Measurements from ENCODE around the gene C11orf42. TPM values are rescaled to one million over a fixed set of nuclear protein-coding genes. Genes with fewer than 3 reads are reported as not detected.

C11orf42 gene, protein sequence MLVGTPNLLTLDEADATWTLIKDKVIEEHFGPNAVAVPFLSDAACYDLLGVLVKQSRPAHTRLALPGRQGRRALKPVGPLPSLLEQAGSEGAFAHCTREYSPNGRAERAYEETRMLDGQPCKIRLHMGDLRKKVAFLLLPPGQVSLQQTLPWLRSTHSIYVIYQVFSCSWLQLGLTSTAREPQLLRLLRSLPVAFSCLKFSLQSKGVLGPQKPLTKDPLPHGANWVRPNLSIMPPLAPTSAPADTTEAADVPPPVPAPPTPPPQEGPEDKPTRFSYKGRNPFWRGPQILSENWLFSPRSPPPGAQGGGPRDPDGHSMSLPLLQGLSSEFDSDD
- not detected for total RNA-seq

DNA sequence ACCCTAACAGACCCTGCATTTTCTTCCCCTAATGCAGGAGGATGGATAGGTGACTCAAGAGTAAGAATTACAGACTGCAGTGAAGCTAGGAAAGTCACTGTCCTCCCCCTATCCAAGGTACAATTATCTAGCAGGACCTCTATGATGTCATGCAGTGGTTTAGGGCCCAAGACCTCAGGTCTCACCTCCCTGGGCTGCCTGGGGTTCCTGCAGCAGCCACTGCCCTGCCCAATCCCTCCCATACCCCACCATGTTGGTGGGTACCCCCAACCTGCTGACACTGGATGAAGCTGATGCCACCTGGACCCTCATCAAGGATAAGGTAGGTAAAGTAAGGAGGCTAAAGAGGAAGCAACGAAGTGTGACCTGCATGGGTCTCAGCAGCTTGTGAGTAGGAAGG, at the start of gene C11orf42:
Gene C11orf42 (plus strand): TSS at position 192 of the 400 bp plus-strand sequence. CDS start 59 bp downstream, at position 251.
- H3K4me3 Mint-ChIP-seq = no peak within 1 kb of the TSS
- ATAC-seq (no peak), DNase-seq (no peak)
- peaks cover 41% of the 10 kb centered on the region for H3K36me3 Mint-ChIP-seq (ENCODE audit: insufficient read depth)
- no peaks in the 10 kb centered on the region for H3K9me3 Mint-ChIP-seq
- H3K4me1 Mint-ChIP-seq (ENCODE audit: low read depth) = peaks cover 38% of the 10 kb centered on the region
- H3K27me3 Mint-ChIP-seq (ENCODE audit: low read depth) = no peaks in the 10 kb centered on the region

DNA sequence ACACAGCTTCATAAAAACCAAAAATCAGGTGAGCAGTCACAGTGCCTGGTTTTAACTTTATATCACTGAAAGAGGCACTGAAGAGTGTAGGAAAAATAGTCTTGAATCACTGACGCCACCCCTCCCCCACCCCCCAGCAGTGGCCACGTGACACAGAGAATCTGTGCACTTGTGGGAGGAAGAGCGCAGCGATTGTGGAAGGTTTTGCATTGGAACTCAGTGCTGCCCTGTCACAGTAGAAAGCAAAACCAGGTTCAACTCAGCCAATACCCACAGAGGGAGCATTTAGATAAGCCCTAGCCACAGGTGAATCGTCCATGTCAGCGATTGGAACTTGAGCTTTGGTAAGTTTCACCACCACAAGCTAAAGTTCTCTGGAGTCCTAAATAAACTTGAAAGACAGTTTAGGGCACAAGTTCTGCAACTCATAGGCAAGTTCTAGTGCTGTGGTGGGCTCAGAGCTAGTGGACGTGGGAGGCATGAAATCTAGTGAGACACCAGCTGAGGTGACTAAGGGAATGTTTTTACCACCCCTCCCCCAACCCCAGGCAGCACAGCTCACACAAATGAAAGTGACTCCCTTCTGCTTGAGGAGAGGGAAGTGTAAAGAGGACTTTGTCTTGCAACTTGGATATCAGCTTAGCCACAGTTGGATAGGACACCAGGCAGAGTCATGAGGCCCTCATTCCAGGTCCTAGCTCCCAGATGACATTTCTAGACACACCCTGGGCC, 48.6 kb upstream of the C11orf42 start:
- no peak for ATAC-seq
- Mint-ChIP-seq H3K9me3 (no peaks in the 10 kb centered on the region), H3K4me3 (no peak overlapping the region), H3K36me3 (ENCODE audit: insufficient read depth) (no peaks in the 10 kb centered on the region), H3K27me3 (ENCODE audit: low read depth) (peaks cover 6% of the 10 kb centered on the region), H3K4me1 (ENCODE audit: low read depth) (no peaks in the 10 kb centered on the region)
- no peak for DNase-seq

DNA sequence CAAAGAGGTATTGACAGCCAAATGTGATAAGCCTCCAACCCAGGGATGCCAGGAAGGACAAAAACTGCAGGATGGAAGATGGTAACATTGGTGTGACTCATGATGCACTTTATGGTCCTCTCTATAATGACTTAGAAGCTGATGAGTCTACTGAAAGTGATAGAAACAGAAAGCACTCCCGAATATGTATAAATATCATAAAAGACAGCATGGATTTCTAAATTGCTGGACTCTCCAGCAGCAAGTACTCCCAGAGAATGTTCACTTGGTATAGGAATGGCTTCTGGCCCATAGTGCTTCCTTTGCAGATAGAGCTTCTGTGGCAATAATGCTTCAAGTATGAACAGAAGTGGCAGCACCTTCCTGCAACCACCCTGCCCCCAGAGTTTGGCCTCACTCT, 35.1 kb upstream of the C11orf42 start, which contains the start of gene OR52B2:
Gene OR52B2 (minus strand): TSS at position 101 of the 400 bp plus-strand sequence. CDS start 0 bp downstream, at position 101.
- ATAC-seq = no peak
- no peak for DNase-seq
- Mint-ChIP-seq H3K4me3 (no peak within 1 kb of the TSS), H3K9me3 (peaks cover 3% of the 10 kb centered on the region), H3K36me3 (ENCODE audit: insufficient read depth) (no peaks in the 10 kb centered on the region), H3K27me3 (ENCODE audit: low read depth) (peaks cover 12% of the 10 kb centered on the region), H3K4me1 (ENCODE audit: low read depth) (no peaks in the 10 kb centered on the region)

DNA sequence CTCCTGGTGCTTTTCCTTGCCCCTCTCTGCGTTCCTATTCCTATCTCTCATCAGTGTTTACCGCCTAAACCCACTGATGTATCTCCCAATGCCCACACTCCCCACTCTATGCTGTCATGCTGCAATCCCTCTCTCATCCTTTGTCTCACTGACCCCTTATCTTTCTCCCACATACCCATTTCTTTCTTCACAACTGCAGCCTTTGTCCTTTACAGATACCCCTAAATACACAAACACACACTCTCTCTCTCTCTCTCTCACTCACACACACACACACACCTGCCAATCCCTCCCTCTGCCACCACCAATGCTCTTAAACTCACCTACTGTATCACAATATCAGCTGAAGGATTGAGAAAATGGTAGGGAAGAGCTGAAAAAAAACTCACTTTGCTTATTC, 29.9 kb upstream of the C11orf42 start:
- H3K36me3 Mint-ChIP-seq (ENCODE audit: insufficient read depth) = no peaks in the 10 kb centered on the region
- H3K4me3 Mint-ChIP-seq = no peak overlapping the region
- H3K9me3 Mint-ChIP-seq = peaks cover 4% of the 10 kb centered on the region
- peaks cover 10% of the 10 kb centered on the region for H3K27me3 Mint-ChIP-seq (ENCODE audit: low read depth)
- no peak for DNase-seq
- no peak for ATAC-seq
- peaks cover 5% of the 10 kb centered on the region for H3K4me1 Mint-ChIP-seq (ENCODE audit: low read depth)

DNA sequence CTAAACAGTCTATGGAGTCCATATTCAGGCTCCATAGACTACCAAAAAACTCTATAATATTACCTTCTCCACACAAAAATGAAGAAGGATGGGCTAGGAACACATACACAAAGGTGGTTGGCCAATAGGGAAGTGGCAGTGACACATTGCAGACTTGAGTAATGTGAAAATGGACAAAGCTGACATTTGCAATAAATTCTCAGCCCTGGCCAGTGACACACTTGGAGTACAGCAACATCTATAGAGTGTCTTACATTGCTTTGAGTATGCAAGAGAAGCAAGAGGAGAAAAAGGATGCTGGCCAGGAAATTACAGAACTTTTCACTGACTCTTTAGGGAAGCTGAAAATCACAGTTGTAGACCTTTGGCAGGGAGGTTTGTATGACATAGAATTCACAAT, 13.6 kb upstream of the C11orf42 start:
- H3K36me3 Mint-ChIP-seq (ENCODE audit: insufficient read depth) = no peaks in the 10 kb centered on the region
- DNase-seq = no peak

DNA sequence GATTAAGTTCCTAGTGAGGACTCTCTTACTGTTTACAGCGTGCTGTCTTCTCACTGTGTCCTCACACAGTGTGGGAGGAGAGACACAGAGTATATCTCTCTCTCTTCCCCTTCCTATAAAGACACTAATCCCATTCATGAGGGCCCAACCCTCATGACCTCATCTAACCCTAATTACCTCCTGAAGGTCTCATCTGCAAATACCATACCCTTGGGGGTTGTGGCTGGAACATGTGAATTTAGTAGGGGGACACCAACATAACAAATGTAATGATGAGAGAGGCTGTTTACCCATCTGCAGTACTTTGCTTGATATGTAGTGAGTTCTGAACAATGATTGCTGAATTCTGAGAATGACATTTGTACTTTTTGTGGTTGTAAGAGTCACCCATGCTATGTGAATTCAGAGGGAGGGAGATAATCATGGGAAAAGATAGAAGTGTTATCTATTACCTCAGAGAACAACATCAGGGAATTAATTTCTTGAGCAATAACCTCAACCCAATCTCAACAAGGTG, 11.2 kb upstream of the C11orf42 start:
- Mint-ChIP-seq H3K4me3 (no peak overlapping the region), H3K27me3 (ENCODE audit: low read depth) (peaks cover 2% of the 10 kb centered on the region), H3K4me1 (ENCODE audit: low read depth) (peaks cover 10% of the 10 kb centered on the region), H3K36me3 (ENCODE audit: insufficient read depth) (no peaks in the 10 kb centered on the region), H3K9me3 (no peaks in the 10 kb centered on the region)
- ATAC-seq (peak in 1 of 2 donors; percentile 56), DNase-seq (no peak)

More for the DNA sequence above, 13.6 kb upstream of the C11orf42 start:
- no peaks in the 10 kb centered on the region for H3K9me3 Mint-ChIP-seq
- no peak overlapping the region for H3K4me3 Mint-ChIP-seq
- peaks cover 2% of the 10 kb centered on the region for H3K27me3 Mint-ChIP-seq (ENCODE audit: low read depth)
- no peak for ATAC-seq
- peaks cover 8% of the 10 kb centered on the region for H3K4me1 Mint-ChIP-seq (ENCODE audit: low read depth)

DNA sequence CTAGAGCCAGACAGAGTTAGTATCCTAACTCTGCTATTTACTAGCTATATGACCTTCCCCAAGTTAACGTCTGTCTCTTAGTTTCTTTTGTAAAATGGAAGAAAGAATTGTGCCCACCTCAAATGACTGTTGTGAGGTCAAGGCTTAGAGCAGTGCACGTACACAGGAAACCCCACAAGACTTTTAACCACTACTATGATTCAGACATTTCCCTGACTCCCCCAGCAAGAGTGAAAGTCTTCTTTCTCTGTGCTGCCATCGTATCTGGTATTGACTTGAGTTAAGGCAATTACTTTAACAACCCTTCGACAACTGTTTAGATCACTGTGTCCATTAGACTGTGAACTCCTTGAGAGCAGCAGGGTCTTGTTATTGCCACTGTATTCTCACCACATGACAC, 9.0 kb upstream of the C11orf42 start:
- no peaks in the 10 kb centered on the region for H3K9me3 Mint-ChIP-seq
- peak; percentile 62 to 67 for ATAC-seq
- peaks cover 2% of the 10 kb centered on the region for H3K27me3 Mint-ChIP-seq (ENCODE audit: low read depth)
- H3K36me3 Mint-ChIP-seq (ENCODE audit: insufficient read depth) = no peaks in the 10 kb centered on the region
- no peak for DNase-seq
- no peak overlapping the region for H3K4me3 Mint-ChIP-seq
- H3K4me1 Mint-ChIP-seq (ENCODE audit: low read depth) = peaks cover 18% of the 10 kb centered on the region

DNA sequence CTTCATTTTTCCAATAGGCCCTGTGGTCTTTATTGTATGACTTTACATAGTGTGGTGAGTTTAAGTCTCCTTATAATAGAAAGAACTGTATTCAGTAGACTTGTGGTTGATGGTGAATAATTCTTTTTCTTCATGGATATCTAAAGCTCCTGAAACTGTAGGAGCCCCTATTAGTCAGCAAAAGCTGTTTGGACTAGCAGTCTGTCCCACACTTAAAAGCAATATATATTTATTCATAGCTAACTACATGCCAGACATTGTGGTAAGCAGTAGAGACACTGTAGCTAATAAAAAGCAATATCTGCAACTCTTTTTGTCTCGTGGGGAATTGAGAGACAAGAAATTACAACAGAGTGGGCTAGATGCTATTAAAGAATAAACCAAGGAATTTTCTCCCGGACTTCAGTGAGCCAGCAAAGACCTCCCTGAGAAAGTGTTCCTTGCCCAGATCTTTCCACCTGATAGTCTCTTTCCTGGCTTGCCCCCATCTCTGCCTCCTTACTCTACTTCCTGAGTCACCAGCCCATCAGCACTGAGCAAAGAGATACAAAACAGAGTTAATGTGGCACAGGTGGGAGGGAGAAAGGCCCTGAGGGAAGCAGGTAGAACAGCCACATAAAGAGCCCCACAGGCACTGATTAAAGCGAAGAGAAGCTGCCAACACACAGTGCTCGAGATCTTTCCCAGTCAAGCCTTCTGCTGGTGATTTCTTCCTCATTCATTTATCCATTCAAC, 7.7 kb upstream of the C11orf42 start:
- no peak for ATAC-seq
- no peak for DNase-seq
- Mint-ChIP-seq H3K4me1 (ENCODE audit: low read depth) (peaks cover 24% of the 10 kb centered on the region), H3K36me3 (ENCODE audit: insufficient read depth) (no peaks in the 10 kb centered on the region), H3K4me3 (no peak overlapping the region), H3K9me3 (no peaks in the 10 kb centered on the region), H3K27me3 (ENCODE audit: low read depth) (peaks cover 2% of the 10 kb centered on the region)

DNA sequence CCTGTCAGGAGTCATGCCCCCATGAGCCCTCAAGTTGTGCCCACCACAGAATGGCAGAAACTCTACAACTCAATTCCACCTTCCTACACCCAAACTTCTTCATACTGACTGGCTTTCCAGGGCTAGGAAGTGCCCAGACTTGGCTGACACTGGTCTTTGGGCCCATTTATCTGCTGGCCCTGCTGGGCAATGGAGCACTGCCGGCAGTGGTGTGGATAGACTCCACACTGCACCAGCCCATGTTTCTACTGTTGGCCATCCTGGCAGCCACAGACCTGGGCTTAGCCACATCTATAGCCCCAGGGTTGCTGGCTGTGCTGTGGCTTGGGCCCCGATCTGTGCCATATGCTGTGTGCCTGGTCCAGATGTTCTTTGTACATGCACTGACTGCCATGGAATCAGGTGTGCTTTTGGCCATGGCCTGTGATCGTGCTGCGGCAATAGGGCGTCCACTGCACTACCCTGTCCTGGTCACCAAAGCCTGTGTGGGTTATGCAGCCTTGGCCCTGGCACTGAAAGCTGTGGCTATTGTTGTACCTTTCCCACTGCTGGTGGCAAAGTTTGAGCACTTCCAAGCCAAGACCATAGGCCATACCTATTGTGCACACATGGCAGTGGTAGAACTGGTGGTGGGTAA, 6.1 kb upstream of the C11orf42 start, which contains the start of gene OR52W1:
Gene OR52W1 (plus strand): TSS at position 51 of the 637 bp plus-strand sequence. CDS start 0 bp downstream, at position 51.
- Mint-ChIP-seq H3K27me3 (ENCODE audit: low read depth) (peaks cover 2% of the 10 kb centered on the region), H3K36me3 (ENCODE audit: insufficient read depth) (peaks cover 3% of the 10 kb centered on the region), H3K9me3 (no peaks in the 10 kb centered on the region), H3K4me3 (no peak within 1 kb of the TSS), H3K4me1 (ENCODE audit: low read depth) (peaks cover 40% of the 10 kb centered on the region)
- ATAC-seq (no peak), DNase-seq (no peak)

DNA sequence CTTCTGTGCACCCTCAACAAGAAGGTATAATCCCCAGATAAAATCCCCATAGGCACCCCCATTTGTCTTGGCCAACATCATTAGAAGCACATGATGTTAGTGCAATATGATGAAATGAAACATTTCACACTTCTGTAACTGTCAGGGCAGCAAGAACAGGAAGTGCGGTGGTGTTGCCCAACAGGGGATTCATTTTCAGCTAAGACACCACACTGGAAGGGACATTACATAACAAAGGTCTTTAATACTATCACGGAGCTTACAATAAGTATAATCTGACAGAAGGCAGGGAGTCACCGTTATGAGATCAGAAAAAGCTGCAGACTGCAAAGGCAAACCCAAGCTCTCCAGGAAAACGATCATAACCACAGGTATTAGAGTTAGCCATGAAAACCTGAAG, 4.4 kb upstream of the C11orf42 start:
- H3K36me3 Mint-ChIP-seq (ENCODE audit: insufficient read depth) = peaks cover 14% of the 10 kb centered on the region
- no peak for DNase-seq
- no peaks in the 10 kb centered on the region for H3K9me3 Mint-ChIP-seq
- H3K4me1 Mint-ChIP-seq (ENCODE audit: low read depth) = peaks cover 48% of the 10 kb centered on the region
- ATAC-seq = no peak
- no peak overlapping the region for H3K4me3 Mint-ChIP-seq
- peaks cover 2% of the 10 kb centered on the region for H3K27me3 Mint-ChIP-seq (ENCODE audit: low read depth)

DNA sequence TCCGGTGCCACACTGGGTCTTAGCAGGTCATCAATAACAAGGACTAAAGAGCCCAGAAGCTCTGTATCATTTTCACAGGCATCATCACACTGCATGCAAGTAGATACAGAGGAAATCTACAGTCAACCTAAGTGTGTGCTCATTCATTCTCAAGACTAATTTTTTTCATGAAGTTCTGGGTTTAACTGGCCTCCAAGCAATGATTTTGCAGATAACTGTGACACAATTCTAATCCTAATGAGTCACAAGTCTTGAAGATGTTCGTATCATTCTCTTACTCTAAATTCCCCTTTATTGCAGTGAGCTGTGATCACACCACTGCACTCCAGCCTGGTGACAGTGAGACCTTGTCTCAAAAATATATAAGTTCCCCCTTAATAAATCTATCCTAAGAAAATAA, 3.9 kb upstream of the C11orf42 start:
- Mint-ChIP-seq H3K4me3 (no peak overlapping the region), H3K9me3 (no peaks in the 10 kb centered on the region), H3K4me1 (ENCODE audit: low read depth) (peaks cover 43% of the 10 kb centered on the region), H3K36me3 (ENCODE audit: insufficient read depth) (peaks cover 15% of the 10 kb centered on the region), H3K27me3 (ENCODE audit: low read depth) (no peaks in the 10 kb centered on the region)
- ATAC-seq (peak; percentile 47 to 66), DNase-seq (no peak)

DNA sequence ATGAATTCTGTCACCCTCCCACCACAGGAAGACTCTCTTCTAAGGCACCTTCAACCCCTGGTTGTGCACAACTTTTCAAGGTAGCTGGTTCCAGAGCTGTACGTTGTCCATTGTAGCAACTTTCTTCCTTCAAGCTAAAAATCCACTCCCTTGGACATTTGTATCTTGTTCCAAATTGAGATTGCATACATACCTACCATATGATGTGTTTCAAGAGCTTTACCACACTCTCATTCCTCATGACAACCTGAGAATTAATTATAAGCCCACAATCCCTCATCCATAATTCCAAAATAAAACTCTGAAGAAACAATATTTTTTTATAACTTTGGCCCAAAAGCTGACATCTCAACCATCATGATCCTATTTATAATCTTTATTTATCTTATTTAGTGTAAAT, 3.3 kb upstream of the C11orf42 start:
- Mint-ChIP-seq H3K4me3 (no peak overlapping the region), H3K4me1 (ENCODE audit: low read depth) (peaks cover 40% of the 10 kb centered on the region), H3K36me3 (ENCODE audit: insufficient read depth) (peaks cover 21% of the 10 kb centered on the region), H3K9me3 (no peaks in the 10 kb centered on the region), H3K27me3 (ENCODE audit: low read depth) (no peaks in the 10 kb centered on the region)
- ATAC-seq (no peak), DNase-seq (no peak)

DNA sequence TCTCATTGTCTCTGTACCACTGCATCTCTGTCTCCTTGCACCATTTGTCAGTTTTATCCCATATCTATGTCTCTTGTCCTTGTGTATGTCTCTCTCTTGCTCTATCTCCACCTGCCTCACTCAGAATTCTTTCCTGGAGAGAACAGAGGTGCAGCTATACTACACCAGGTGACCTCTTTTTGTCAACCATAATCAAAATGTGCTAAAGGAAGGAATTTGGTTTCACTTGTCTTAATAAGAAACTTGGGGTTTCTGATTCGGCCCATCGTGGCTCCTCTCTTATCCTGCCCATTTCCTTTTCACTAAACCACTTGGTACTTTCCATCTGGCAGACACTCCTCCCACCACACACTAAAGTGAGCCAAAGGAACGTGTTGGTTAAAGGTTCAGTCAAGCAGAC, 2.0 kb upstream of the C11orf42 start:
- DNase-seq (no peak), ATAC-seq (no peak)
- H3K27me3 Mint-ChIP-seq (ENCODE audit: low read depth) = no peaks in the 10 kb centered on the region
- no peak overlapping the region for H3K4me3 Mint-ChIP-seq
- H3K9me3 Mint-ChIP-seq = no peaks in the 10 kb centered on the region
- H3K36me3 Mint-ChIP-seq (ENCODE audit: insufficient read depth) = peaks cover 27% of the 10 kb centered on the region
- H3K4me1 Mint-ChIP-seq (ENCODE audit: low read depth) = peaks cover 38% of the 10 kb centered on the region

DNA sequence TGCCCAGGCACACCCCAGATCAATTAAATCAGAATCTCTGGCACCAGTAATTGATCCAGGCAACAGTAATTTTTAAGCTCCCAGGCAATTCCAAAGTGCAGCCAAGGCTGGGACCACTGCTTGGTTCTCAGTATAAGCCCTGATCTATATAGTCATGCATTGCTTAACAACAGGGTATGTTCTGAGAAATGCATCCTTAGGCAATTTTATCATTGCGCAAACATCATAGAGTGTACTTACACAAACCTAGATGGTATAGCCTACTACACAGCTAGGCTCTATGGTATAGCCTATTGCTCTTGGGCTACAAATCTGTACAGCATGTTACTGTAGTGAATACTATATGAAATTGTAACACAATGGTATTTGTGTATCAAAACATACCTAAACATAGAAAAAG, 651 bp upstream of the C11orf42 start:
- Mint-ChIP-seq H3K36me3 (ENCODE audit: insufficient read depth) (peaks cover 37% of the 10 kb centered on the region), H3K27me3 (ENCODE audit: low read depth) (no peaks in the 10 kb centered on the region), H3K4me3 (no peak overlapping the region), H3K4me1 (ENCODE audit: low read depth) (peaks cover 38% of the 10 kb centered on the region), H3K9me3 (no peaks in the 10 kb centered on the region)
- DNase-seq (no peak), ATAC-seq (no peak)
